ENCODE data around the gene SLC1A7.

The SLC1A7 gene

DNA sequence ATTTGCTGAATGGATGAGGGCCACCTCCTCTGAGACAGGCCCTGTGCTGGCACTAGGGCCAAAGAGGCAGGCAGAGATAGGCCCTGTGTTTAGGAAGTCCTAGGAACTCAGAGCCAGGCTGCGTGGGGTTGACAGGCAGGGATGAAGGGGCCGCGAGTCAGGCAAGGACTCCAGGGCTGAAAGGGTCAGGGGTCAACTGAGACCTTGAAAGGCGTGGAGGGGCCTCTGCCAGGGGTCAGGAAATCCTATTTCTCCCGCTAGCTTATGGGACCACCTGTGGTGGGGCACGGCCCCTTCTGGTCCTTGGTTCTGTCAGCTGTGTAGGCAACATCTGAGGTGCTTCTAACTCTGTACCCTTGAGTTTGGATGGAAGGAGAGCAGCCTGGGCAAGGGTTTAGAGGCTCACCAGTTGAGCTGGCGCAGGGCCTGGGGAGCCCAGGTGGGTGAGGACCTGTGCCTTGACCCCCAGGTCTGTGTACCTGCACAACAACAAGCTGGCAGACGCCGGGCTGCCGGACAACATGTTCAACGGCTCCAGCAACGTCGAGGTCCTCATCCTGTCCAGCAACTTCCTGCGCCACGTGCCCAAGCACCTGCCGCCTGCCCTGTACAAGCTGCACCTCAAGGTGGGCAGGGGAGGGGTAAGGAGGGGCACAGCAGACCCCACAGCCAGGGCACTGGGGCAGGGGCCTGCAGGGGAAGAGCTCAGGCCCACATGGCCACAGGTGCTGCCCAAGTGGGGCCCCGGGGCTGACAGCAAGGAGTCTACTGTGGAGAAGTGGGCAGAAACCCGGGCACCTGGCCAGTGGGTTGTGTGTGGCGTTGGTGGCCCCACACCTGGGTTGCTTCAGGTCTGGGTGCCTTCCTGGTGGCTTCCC is 65.5 kb downstream of the SLC1A7 start:
- DNase-seq (ENCODE audit: low read depth in 2 of 3, low spot score in 2 of 3), result no peak

DNA sequence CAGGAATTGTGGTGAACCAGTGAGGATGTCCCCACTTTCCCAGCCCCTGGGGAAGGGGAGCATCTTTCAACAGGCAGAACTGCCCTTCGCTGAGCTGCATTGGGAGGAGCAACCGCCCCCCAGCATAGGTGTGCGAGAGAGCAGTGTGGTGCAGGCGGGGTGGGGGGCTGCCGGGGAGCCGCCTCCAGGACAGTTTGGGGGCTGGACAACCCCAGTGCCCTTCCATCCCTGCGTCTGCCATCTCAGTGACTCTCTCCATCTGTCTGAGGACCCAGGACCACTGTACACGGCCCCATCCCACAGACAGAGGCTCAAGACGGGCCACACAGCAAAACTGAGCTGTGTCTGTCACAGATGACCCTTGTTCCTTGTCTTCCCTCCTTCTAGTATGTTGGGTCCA is 66.3 kb downstream of the SLC1A7 start:
- no peak for DNase-seq (ENCODE audit: low read depth in 2 of 3, low spot score in 2 of 3)

DNA sequence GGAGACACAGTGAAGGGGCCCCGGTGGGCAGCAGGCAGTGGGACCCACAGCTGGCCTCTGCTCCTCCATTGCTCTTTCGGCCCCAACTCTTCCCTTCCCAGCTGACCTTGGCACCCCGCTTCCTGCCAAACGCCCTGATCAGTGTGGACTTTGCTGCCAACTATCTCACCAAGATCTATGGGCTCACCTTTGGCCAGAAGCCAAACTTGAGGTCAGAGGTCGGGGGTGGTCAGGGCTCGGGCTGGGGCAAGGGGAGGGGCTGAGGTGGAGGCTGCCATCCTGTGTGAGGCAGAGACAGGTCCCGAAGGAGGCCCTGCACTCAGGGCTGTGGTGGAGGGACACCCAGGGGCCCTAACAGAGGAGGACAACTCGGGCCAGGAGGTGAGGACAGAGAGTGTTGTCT is 66.7 kb downstream of the SLC1A7 start:
- DNase-seq (ENCODE audit: low read depth in 2 of 3, low spot score in 2 of 3), result no peak

DNA sequence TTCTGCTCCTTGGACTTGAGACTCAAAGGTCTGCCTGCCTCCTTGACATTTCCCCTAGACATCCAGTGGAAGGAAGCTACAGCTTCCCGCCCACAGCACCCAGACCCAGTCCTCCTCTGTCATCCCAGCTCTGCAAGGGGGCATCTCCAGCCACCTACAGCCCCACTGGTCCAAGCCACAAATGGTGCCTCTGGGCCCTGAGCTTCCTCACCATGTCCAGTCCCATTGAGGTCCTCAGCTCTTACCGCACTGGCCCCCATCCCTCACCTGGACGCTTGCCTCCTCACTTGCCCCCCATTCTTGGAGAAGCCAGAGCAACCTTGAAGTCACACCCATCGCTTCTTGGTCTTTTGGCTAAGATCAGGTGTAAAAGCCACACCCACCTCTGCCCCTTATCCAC is 67.2 kb downstream of the SLC1A7 start:
- DNase-seq (ENCODE audit: low read depth in 2 of 3, low spot score in 2 of 3), result no peak

DNA sequence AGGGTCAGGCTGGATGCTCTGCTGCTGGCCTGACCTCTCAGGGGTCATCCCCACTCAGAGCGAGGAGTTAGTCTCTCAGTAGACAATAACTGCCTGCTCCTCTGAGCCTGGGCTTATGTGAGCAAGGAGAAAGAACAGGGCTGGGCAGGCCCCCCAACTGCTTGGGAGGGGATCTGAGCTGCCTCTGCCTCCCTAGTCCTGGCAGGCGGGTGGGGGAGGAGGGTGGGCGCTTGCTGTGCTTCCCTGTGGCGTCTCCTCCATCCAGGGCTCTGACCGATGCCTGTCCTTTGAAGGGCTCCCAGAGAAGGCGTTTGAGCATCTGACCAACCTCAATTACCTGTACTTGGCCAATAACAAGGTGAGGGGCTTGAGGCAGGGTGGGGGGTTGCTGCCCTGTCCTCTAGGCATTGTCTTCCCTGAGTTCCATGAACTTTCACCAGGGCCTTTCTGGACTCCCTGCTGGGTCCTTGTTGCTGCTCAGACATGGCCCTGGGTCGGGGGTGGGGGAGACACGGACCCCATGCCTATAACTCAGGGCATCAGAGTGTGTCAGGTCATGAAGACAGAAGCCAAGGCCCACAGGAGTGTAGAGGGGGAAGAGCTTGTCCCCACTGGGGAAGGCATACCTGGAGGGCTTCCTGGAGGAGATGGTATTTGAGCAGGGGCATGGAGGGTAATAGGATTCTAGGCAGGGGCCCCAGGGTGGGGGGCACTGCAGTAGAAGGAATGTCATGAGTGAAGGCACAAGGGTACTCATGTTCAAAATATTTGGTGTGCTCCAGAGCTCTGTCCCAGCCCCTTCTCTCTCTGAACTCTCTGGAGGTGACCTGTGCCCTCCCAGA is 67.9 kb downstream of the SLC1A7 start:
- DNase-seq (ENCODE audit: low read depth in 2 of 3, low spot score in 2 of 3), result no peak

DNA sequence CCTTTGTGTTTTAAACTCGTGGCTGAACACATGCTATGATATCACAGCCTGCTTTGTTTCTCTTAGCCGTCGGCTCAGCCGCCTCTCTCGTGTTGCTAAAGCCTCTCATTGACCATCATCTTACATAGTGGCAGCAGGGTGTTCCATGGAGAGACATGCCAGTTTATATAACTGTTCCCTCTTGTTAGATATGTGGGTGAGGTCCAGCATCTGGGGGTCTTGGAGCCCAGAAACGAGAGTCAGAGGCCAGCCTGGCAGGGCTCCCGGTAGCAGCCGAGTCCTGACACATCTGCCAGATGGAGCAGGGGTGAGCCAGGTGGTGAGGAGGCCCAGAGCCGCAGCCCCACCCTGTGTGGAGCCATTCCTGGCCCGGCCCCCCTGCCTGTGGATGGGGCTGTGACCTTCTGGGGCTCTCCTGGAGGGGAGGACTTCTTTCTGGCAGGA is 68.5 kb downstream of the SLC1A7 start:
- no peak for DNase-seq (ENCODE audit: low read depth in 2 of 3, low spot score in 2 of 3)

DNA sequence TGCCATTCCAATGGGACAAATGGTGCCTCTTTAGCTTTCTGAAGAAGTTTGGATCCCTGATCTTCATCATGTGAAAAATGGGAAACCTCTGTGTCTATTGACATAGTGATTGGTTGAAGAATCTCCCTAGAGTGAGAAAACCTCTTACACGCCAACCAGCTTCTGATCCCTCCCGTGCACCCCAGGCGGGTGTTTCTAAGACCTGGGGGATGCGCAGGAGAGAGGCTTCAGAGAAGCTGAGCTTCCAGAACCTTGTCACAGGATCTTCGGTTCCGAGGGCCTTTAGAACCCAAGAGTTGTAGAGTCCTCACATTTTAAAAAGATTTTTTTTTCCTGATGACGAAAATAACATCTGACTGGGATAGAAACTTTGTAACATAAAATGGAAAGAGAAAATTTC is 69.2 kb downstream of the SLC1A7 start:
- no peak for DNase-seq (ENCODE audit: low read depth in 2 of 3, low spot score in 2 of 3)

DNA sequence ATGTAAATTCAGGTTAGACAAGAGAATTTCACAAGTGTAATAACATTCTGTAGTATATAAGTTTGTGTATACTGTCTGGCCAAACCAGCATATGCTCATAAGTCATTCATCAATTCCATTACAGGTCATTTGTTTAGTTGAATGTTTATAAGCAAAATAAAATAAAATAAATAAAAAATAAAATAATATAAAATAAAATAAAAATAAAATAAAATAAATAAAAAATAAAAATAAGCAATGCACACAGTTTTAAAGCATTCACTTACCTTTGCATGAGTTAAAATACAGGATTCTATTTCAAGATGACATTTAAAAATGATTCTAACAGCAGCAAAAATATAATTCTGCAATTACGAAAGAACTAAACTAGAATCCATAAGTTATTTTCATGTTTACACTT is 70.5 kb downstream of the SLC1A7 start:
- no peak for DNase-seq (ENCODE audit: low read depth in 2 of 3, low spot score in 2 of 3)

DNA sequence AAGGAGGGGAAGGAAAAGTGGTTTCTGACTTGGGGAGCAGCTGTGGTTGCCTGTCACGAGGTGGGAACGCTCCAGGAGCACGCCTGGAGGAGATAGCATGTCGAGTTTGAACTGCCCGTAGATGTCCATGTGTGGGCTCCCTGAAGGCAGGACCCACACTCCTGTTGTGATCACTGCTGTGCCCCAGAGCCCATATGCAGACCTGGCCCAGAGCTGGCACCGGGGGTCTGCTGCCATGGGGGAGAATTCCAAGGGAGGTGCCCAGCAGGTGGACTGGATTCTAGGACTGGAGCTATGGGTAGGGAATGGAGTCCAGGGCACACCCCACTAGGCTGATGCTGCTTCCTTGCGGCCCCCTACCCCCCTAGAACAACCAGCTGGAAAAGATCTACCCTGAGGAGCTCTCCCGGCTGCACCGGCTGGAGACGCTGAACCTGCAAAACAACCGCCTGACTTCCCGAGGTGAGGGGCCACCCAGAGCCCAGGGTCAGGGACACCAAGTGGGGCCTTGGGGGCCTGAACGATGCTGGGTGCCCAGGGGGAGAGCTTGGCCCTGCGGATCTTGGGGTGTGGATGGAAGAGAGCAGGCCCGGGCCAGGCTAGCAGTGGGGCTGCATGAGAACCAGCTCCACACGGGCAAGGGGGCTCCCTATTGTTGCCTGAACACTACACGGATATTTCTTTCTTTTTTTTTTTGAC is 71.1 kb downstream of the SLC1A7 start:
- no peak for DNase-seq (ENCODE audit: low read depth in 2 of 3, low spot score in 2 of 3)

DNA sequence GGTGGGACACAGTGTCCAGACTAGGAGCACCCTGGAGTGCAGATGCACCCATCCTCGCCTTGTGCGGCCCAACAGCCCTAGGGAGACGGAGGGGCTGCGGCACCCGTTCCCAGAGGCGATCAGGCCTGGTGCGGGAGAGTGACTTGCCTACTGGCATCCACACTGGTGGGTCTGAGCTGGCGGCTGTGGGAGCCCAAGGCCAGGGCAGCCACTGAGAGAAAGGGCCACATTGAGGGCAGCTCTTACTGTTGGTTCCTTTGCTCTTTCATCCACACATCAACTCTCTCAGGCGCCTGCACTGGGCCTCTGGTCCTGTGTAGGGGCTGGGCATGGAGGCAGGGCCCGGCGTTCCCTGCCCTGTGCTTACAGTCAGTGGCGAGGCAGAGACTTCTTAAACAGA is 71.8 kb downstream of the SLC1A7 start:
- no peak for DNase-seq (ENCODE audit: low read depth in 2 of 3, low spot score in 2 of 3)

DNA sequence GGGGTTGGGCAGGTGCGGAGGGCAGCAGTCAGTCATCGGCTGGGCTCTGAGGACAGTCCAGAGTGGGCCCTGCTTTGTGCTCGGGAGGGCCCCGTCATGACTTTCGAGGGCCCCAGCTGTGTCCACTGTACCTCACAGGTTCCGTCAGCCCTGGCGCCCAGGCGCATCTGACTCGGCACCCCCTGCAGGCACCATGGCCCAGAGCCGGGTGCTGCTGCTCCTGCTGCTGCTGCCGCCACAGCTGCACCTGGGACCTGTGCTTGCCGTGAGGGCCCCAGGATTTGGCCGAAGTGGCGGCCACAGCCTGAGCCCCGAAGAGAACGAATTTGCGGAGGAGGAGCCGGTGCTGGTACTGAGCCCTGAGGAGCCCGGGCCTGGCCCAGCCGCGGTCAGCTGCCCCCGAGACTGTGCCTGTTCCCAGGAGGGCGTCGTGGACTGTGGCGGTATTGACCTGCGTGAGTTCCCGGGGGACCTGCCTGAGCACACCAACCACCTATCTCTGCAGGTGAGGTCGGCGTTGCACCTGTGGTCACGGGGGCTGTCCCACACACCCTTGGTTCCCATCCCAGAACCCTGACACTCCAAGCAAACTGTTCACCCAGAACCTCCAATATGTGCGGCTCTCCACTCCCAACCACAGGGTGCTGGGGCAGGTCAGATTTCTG is 72.6 kb downstream of the SLC1A7 start:
- no peak for DNase-seq (ENCODE audit: low read depth in 2 of 3, low spot score in 2 of 3)

DNA sequence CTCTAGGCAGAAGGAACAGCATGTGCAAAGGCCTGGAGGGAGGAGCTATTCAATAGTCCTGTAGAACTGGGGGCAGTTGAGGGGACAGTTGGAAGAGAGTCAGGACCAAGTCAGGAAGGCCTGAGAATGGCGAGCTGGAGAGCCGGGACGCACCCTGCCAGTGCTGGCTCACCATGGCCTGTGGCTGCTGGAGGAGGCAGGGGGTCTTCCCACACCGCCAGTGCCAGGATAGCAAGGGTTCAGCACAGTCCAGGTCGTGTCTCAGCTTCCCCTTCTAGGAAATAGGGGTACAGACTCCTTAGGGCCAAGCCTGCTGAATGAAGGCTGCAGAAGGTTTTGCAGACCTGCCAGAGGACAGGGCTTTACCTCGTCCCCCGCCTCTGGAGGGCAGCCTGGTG is 73.2 kb downstream of the SLC1A7 start:
- no peak for DNase-seq (ENCODE audit: low read depth in 2 of 3, low spot score in 2 of 3)

DNA sequence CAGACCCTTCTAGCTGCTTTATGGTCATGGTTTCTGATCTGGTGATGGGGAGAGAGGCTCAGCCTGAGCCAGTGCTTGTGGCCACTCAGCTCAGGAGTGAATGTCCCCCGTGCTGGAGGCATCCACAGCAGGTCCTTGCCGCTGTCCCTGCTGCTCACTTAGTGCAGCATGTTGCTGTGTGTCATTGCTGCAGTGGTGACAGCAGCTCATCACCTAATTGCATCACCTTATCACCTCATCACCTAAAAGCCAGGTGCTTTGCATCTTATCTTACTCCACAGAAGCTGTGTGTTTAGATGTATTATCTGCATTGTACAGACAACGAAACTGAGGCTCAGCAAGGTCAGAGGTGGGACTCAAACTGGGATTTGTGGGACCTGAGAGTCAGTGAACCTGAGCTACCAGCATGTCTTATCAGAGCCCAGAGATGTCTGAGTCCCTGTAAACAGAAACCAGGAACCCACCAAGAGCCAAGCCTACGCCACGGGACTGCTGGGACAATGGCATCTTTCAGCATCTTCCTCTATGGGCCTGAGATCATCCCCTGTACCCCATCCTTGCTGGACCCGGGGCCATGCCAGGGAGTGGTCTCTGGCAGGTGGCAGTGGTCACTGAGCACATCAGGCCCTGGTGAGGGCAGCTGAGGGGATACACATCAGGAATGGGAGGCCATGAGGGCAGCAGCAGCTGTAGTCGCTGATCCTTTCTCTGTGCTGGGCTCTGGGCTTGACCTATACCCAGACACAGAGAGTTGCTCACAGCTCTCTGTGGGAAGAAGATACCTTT is 73.9 kb downstream of the SLC1A7 start:
- DNase-seq (ENCODE audit: low read depth in 2 of 3, low spot score in 2 of 3), result no peak

DNA sequence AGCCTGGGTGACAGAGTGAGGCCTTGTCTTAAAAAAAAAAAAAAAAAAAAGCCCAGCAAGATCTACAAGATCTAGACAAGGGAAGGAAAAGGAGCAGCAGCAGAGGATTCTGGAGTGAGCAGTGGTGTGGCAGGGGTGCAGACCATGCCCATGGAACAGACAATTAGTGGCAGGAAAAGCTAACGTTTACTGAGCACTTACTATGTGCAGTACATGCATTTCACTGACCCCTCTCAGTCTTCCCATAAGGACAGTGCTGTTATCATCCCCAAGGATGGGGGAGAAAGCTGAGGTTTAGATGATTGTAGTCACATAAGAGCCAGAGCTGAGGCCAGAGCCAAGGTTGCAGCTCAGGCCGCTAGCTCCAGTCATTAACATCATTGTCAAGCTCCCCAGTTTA is 74.6 kb downstream of the SLC1A7 start:
- DNase-seq (ENCODE audit: low read depth in 2 of 3, low spot score in 2 of 3), result no peak

DNA sequence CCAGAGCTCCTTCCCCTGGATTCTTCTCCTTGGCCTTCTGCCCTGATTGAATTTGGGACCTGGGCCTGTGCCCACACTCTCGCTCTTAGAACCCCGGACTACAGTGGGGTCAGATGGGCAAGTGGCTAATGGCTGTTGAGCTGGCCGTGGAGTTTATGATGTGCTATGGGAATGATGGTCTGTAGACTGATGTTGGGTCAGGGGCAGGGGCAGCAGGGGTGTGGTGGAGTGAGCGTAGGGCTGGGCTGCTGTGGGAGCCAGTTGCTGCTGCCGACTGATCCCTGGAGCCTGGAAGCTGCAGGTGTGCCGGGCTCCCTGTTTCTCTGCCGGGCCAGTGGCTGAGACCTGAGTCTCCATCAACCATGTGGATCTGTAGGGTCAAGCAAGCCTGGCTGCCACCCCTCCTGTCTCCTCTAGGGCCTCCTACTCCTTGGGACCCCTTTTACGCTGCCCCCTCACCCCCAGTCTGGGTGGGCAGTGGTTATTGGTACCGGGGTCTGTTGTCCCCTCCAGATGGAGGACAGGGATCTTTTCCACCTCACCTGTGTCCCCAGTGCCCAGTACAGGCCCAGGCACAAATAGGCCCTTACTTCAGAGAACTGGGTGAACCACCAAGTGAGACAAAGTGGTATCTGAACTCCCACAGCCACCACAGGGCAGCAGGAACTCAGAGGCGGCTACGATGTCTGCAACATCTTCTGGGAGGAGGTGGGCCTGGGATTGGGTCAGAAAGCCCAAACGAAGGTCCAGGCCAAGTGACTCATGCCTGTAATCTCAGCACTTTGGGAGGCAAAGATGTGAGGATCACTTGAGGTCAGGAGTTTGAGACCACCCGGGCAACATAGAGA is 75.3 kb downstream of the SLC1A7 start:
- DNase-seq (ENCODE audit: low read depth in 2 of 3, low spot score in 2 of 3), result no peak

DNA sequence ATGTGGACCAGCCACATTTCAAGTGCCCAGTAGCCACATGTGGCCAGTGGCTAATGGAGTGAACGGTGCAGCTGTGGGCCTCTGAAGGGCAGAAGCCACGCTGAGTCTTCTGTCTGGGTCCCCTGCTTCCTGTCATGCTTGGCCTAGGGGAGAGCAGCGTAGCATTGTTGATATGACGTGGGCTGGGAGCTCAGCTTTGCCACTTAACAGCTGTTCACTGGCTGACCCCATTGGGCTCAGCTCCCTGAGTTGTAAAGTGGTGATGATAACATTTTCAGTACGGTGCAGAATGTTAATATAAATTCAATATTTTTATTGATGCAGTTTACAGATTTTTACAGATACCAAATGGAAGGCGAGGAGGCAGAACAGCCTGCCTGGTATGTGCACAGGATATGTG is 76.0 kb downstream of the SLC1A7 start:
- no peak for DNase-seq (ENCODE audit: low read depth in 2 of 3, low spot score in 2 of 3)

DNA sequence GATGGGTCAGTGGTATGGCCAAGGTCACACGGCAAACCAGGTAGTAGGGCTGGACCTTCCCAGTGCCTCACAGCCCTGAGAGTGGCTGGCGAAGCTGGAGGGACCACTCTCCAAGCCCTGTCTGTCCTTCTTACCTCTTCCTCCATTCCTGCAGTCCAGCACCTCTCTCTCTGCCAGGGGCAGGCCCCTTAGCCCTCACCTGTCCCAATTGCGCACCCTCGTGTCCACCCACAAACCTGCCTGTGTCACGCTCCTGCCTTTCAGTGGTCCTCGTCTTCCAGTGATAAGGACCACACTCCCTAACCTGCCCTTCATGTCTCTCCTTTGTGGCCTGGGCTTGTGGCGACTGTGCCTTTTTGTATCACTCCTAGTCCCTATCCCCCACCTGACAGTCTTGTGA is 77.0 kb downstream of the SLC1A7 start:
- DNase-seq (ENCODE audit: low read depth in 2 of 3, low spot score in 2 of 3), result no peak

DNA sequence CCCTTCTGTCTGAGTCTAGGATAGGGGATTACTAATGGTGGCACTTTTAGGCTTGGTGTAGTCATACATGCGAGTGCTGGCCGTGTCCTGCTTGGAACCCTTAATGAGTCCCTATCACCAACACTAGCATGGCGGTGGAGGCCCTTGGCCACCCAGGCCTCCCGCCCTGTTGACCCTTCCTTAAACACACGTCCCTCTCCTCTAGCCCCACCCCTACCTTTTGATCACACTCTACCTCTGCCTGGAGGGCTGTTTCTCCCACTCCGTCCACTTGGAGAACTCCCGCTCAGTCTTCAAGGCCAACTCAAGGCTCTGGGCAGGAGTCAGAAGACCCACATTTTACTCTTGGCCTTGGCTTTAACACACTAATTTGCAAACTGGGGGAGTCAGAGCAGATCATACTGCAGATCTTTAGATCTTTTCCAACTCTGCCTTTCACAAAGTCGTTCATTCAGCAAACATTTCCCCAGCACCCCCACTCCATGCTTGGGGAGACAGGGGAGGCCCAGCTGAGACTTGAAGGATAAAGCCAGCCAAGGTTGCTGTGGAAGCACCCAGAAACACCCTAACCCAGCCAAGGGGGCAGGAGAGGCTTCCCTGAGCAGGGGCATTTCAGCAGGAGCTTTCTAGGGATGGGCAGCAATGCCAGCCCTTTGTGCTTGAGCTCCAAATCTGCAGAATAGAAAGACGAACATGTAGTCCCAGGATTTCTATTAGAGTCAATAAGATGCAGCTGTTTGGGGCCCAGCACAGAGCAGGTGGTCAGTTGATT is 78.5 kb downstream of the SLC1A7 start:
- DNase-seq (ENCODE audit: low read depth in 2 of 3, low spot score in 2 of 3), result no peak
